Measurements from ENCODE around the gene FLT3.
"Not testable (repeated sequence)": the region's sequence is repeated elsewhere in the genome, so short reads cannot be mapped to it uniquely, and the experiment has no call there.

Gene FLT3

DNA sequence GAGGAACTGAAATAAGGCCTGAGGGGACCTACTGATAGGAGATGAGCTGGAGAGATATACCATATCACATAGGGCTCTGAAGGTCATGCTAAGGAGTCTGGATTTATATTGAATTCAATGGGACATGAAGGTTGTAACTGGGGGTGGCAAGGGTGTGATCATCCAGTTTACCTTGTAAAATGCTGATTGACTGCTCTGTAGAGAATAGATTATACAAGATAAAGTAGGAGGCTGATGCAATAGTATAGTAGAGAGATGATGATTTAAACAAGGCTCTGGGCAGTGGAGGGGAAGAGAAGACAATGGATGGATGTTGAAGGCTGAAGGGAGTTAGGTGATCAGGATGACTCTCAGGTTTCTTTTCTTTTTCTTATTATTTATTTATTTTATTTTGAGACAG is 19.9 kb upstream of the FLT3 start:
- H3K27ac Mint-ChIP-seq: no peak overlapping the region
- H3K27me3 Mint-ChIP-seq: no peaks in the 10 kb centered on the region
- ATAC-seq: no peak
- peaks cover 14% of the 10 kb centered on the region for H3K4me1 Mint-ChIP-seq
- H3K36me3 Mint-ChIP-seq: no peaks in the 10 kb centered on the region
- H3K9me3 Mint-ChIP-seq: no peaks in the 10 kb centered on the region
- no peak overlapping the region for H3K4me3 Mint-ChIP-seq

DNA sequence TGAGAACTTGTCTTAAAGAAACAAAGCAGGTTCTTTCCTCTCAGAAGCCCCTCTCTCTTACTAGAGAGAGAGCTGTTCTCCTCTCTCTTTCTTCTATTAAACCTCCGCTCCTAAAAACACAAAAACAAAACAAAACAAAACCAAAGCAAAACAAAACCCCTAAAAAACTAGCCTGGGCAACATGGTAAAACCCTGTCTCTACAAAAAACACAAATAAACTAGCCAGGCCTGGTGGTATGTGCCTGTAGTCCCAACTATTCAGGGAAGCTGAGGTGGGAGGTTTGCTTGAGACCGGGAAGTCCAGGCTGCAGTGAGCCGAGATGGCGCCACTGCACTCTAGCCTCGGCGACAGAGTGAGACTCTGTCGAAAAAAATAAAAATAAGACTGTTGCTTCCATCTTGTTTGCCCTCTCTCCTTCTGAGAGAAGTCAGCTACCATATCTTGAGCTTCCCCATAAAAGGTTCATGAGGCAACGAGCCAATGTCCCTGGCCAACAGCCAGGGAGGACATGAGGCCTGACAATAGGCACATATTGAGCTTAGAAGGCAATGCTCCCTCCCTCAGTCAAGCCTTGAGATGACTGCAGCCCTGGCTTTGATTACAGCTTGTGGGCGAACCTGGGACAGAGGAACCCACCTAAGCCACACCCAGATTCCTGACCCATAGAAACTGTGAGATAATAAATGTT is 17.5 kb upstream of the FLT3 start:
- Mint-ChIP-seq H3K4me3 (no peak overlapping the region), H3K9me3 (no peaks in the 10 kb centered on the region), H3K27me3 (no peaks in the 10 kb centered on the region), H3K36me3 (no peaks in the 10 kb centered on the region), H3K27ac (no peak overlapping the region), H3K4me1 (peaks cover 14% of the 10 kb centered on the region)
- no peak for ATAC-seq

DNA sequence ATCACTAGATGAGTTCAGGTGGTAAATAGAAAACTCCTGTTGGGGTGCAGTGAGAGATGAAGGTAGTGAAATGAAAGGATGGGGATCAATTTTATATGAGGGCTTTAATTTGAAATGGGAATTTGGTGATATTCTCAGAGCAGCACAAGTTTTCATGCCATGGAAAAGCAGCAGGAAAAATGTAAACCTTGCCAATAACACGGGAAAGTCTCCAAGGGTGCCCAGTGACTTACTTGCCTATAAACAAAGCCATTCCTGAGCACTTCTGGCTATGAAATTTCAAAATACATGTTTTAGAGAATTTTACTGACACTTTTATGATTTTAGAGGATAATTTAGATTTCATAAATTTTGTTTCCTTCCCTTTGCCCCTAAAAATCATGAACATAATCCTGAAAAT is 16.4 kb upstream of the FLT3 start:
- Mint-ChIP-seq H3K27ac (no peak overlapping the region), H3K36me3 (no peaks in the 10 kb centered on the region), H3K9me3 (no peaks in the 10 kb centered on the region), H3K4me1 (peaks cover 6% of the 10 kb centered on the region), H3K4me3 (no peak overlapping the region), H3K27me3 (no peaks in the 10 kb centered on the region)
- no peak for ATAC-seq

DNA sequence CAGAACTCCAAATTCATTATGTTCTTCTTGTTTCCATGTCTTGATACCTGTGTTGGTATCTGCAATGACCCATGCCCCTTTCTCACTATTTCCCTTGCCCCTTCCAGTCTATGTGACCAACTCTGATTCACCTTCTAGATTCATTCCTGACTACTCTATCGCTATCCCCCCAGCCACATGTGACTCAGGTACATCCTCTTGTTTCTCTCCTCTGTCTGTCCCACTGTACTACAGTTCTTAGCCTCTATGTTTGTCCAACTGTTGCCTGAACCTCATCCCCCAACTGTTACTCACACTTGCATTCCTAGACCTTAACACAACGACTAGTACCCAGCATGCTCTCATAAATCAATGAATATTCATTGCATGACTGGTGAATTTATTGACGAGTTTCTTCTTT is 10.0 kb upstream of the FLT3 start:
- Mint-ChIP-seq H3K9me3 (no peaks in the 10 kb centered on the region), H3K27ac (no peak overlapping the region), H3K4me1 (no peaks in the 10 kb centered on the region), H3K4me3 (no peak overlapping the region), H3K36me3 (no peaks in the 10 kb centered on the region), H3K27me3 (no peaks in the 10 kb centered on the region)
- ATAC-seq: no peak

DNA sequence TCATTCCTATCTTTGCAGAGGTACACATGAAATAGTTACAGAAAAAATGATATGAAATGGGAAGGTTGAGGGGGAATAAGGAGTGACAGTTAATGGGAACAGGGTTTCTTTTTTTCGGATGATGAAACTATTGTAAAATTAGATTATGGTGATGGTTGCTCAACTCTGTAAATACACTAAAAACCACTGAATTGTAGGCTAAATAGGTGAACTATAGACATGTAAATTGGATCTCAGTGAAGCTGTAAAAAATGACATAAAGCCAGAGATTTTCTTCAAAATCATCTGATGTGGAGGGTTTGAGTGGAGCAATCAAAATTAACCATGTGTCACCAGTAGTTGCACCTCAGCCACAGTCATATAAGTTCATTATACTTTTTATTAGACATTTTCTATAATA is 6.6 kb upstream of the FLT3 start:
- H3K36me3 Mint-ChIP-seq: no peaks in the 10 kb centered on the region
- H3K4me1 Mint-ChIP-seq: no peaks in the 10 kb centered on the region
- no peaks in the 10 kb centered on the region for H3K9me3 Mint-ChIP-seq
- H3K4me3 Mint-ChIP-seq: no peak overlapping the region
- peaks cover 9% of the 10 kb centered on the region for H3K27me3 Mint-ChIP-seq
- no peak overlapping the region for H3K27ac Mint-ChIP-seq
- ATAC-seq: no peak

DNA sequence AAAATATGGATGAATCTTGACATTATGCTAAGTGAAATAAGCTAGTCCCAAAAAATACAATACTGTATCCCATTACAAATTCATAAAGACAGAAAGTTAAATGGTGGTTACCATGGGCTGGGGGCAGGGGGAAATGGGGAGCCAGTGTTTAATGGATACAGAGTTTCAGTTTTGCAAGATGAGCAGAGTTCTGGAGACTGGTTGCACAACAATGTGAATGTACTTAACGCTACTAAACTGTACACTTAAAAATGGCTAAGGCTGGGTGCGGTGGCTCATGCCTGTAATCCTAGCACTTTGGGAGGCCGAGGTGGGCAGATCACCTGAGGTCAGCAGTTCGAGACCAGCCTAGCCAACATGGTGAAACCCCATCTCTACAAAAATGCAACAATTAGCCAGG is 1.5 kb upstream of the FLT3 start:
- peaks cover 44% of the 10 kb centered on the region for H3K27me3 Mint-ChIP-seq
- not testable (repeated sequence) for H3K9me3 Mint-ChIP-seq, H3K27ac Mint-ChIP-seq, ATAC-seq, H3K36me3 Mint-ChIP-seq, H3K4me3 Mint-ChIP-seq, H3K4me1 Mint-ChIP-seq

DNA sequence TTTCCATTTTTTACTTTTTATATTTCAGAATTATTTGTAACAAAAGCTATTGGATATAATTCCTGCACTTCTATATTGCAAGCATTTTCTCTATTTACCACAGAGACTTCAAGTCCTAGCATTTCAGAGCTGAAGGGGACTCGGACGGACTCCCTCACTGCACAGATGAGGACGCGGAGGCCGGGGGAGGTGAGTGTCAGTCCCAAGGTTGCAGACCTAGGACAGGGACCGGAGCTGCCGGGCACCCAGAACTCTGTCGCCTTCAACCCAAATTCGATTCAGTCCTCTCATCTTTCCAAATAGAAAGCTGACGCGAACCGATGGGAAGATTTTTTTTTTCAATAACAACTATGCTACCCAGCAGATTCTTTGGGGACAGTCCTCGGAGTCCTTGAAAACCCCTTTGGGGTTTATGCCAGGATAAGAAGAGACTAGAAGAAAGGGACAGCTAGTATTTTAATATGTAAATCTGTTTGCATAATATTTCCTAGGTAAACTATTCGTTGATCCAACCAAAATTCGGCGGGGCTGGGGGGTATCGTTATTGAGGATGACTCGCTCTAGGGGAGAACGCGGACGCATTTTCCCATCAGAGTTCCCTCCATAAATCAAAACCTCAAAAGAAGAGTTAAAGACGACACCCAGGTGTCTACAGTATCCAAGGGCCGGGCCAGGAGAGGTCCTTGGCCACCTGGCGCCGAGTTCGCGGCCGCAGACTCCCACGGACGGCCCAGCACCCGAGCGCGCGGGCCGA is 803 bp downstream of the FLT3 start:
- Mint-ChIP-seq H3K27ac (peak overlapping the region; percentile 63), H3K4me1 (peaks cover 9% of the 10 kb centered on the region), H3K27me3 (peaks cover 48% of the 10 kb centered on the region), H3K4me3 (peak overlapping the region; percentile 85), H3K9me3 (no peaks in the 10 kb centered on the region), H3K36me3 (no peaks in the 10 kb centered on the region)
- ATAC-seq: no peak

DNA sequence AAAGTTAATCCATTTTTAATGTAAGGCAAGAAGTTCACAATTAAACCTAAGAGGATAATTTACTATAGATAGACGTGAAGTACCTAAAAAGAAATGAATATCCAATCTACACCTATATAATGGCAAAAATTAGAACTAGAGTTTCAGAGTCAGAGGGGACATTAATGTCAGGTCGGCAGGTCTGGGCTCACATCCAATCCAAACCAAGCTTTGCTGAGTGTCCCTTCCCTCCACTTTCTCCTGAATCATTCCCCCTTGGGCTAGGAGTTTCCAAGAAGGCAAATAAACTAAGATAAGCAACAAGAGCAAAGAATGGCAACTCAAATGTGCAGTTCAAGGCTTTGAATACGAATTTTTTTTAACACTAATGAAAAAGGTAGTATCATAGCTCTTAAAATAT is 2.9 kb downstream of the FLT3 start:
- Mint-ChIP-seq H3K27ac (no peak overlapping the region), H3K36me3 (no peaks in the 10 kb centered on the region), H3K4me1 (peaks cover 22% of the 10 kb centered on the region), H3K27me3 (peaks cover 44% of the 10 kb centered on the region), H3K9me3 (no peaks in the 10 kb centered on the region), H3K4me3 (no peak overlapping the region)
- no peak for ATAC-seq

DNA sequence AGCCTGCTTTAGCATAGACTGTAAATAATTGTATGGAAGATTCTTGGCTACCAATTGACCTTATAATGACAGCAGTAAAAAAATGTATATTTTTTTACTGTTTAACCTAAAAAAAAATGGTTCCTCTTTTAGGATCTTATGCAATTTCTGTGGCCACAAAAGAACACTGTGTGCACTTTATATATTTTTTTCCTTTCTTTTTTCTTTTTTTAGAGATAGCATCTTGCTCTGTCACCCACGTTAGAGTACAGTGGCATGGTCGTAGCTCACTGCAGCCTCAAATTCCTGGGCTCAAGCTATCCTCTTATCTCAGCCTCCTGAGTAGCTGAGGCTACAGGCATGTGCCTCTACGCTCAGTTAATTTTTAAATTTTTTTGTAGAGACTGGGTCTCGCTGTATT is 6.1 kb downstream of the FLT3 start:
- Mint-ChIP-seq H3K27ac (no peak overlapping the region), H3K36me3 (no peaks in the 10 kb centered on the region)

DNA sequence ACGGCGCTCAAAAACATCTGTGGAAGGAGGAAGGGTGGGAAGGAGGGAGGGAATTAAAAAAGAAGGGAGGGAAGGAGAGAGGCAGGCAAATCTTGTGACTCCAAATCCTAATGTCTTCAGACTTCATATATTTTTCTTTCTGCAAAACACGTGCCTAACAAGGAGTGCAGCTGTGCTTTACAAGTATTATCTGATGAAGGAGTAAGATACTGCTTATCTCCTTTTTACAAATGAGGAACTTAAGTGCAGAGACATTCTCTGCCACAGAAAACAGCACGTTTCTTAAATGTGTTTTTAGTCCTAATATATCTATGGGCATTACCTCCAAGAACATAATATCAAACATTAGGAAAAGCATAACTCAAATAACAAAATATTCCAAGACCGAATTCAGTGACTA is 6.5 kb downstream of the FLT3 start:
- H3K27ac Mint-ChIP-seq: no peak overlapping the region
- no peak for ATAC-seq

More for the DNA sequence above, 6.1 kb downstream of the FLT3 start:
- Mint-ChIP-seq H3K27me3 (peaks cover 25% of the 10 kb centered on the region), H3K9me3 (peaks cover 3% of the 10 kb centered on the region), H3K4me1 (peaks cover 15% of the 10 kb centered on the region), H3K4me3 (no peak overlapping the region)
- ATAC-seq: no peak

DNA sequence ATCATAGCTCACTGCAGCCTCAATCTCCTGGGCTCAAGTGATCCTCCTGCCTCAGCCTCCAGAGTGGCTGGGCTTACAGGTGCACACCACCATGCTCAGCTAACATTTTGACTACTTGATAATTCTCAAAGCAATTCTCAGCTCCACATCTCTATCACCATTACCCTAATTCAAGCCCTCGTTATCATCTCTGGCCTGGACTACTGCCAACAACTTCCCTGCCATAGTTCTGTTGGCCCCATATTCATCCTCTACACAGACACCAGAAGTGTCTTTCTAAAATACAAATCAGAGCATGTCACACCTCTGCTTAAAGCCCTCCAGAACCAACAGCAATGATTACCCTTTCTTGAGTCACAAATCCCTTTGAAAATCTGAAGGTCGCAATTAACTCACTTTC is 7.9 kb downstream of the FLT3 start:
- no peak for ATAC-seq
- Mint-ChIP-seq H3K36me3 (no peaks in the 10 kb centered on the region), H3K27ac (no peak overlapping the region), H3K4me1 (peaks cover 14% of the 10 kb centered on the region), H3K4me3 (no peak overlapping the region), H3K27me3 (peaks cover 9% of the 10 kb centered on the region), H3K9me3 (peaks cover 3% of the 10 kb centered on the region)

More for the DNA sequence above, 6.5 kb downstream of the FLT3 start:
- H3K27me3 Mint-ChIP-seq: peaks cover 21% of the 10 kb centered on the region
- H3K4me1 Mint-ChIP-seq: peaks cover 14% of the 10 kb centered on the region
- peaks cover 3% of the 10 kb centered on the region for H3K9me3 Mint-ChIP-seq
- no peaks in the 10 kb centered on the region for H3K36me3 Mint-ChIP-seq
- H3K4me3 Mint-ChIP-seq: no peak overlapping the region

DNA sequence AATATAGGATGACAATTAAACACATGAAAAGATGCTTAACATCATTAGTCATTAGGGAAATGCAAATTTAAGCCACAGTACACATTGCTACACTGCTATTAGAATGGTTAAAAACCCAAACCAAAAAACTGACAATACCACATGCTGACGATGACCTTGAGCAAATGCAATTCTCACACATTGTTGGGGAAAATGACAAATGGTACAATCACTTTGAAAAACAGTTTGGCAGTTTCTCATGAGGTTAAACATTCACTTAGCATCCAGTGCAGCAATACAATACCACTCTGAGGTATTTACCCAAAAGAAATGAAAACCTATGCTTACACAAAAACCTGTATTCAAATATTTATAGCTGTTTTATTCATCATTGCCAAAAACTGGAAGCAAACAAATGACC is 11.3 kb downstream of the FLT3 start:
- no peak overlapping the region for H3K27ac Mint-ChIP-seq
- H3K36me3 Mint-ChIP-seq: no peaks in the 10 kb centered on the region
- no peaks in the 10 kb centered on the region for H3K27me3 Mint-ChIP-seq
- no peak overlapping the region for H3K4me3 Mint-ChIP-seq
- ATAC-seq: no peak
- H3K4me1 Mint-ChIP-seq: peaks cover 12% of the 10 kb centered on the region
- H3K9me3 Mint-ChIP-seq: peaks cover 3% of the 10 kb centered on the region

DNA sequence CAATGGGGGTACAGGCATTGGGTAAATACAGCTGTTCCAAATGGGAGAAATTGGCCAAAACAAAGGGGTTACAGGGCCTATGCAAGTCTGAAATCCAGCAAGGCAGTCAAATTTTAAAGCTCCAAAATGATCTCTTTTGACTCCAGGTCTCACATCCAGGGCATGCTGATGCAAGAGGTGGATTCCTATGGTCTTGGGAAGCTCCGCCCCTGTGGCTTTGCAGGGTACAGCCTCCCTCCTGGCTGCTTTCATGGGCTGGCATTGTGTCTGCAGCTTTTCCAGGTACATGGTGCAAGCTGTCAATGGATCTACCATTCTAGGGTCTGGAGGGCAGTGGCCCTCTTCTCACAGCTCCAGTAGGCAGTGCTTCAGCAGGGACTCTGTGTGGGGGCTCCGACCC is 22.6 kb downstream of the FLT3 start:
- H3K27ac Mint-ChIP-seq, H3K4me3 Mint-ChIP-seq, H3K27me3 Mint-ChIP-seq, H3K4me1 Mint-ChIP-seq, ATAC-seq, H3K36me3 Mint-ChIP-seq: not testable (repeated sequence)
- peaks cover 13% of the 10 kb centered on the region for H3K9me3 Mint-ChIP-seq

DNA sequence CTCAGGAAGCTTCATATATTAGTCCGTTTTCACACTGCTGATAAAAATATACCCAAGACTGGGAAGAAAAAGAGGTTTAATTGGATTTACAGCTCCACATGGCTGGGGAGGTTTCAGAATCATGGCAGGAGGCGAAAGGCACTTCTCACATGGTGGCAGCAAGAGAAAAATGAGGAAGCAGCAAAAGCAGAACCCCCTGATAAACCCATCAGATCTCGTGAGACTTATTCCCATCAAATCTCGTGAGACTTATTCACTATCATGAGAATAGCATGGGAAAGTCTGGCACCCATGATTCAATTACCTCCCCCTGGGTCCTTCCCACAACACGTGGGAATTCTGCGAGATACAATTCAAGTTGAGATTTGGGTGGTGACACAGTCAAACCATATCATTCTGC is 23.1 kb downstream of the FLT3 start:
- no peak overlapping the region for H3K4me3 Mint-ChIP-seq
- ATAC-seq: no peak
- peaks cover 10% of the 10 kb centered on the region for H3K4me1 Mint-ChIP-seq
- peaks cover 9% of the 10 kb centered on the region for H3K36me3 Mint-ChIP-seq
- no peaks in the 10 kb centered on the region for H3K27me3 Mint-ChIP-seq
- no peak overlapping the region for H3K27ac Mint-ChIP-seq
- peaks cover 13% of the 10 kb centered on the region for H3K9me3 Mint-ChIP-seq

DNA sequence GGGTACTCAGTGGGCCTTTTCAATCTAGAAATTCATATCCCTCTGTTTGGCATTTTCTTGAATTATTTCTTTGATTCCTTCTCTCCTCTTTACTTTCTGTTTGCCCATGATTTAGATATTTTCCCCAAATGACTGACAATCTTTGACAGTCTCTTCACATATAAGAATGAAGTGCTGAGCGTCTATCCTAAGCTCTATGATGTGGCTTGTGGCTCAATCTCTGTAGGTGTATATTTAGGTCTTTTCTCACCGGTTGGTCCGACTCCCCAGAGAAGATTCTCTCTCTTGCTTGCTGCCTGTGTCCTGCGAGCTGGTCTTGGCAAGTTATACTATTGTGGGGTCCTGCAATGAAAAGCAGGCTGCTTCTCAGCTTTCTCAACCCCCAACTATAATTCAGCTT is 29.0 kb downstream of the FLT3 start:
- no peaks in the 10 kb centered on the region for H3K9me3 Mint-ChIP-seq
- no peak overlapping the region for H3K4me3 Mint-ChIP-seq
- ATAC-seq: no peak
- peaks cover under 1% of the 10 kb centered on the region for H3K4me1 Mint-ChIP-seq
- peaks cover 1% of the 10 kb centered on the region for H3K36me3 Mint-ChIP-seq
- H3K27ac Mint-ChIP-seq: no peak overlapping the region
- H3K27me3 Mint-ChIP-seq: no peaks in the 10 kb centered on the region

DNA sequence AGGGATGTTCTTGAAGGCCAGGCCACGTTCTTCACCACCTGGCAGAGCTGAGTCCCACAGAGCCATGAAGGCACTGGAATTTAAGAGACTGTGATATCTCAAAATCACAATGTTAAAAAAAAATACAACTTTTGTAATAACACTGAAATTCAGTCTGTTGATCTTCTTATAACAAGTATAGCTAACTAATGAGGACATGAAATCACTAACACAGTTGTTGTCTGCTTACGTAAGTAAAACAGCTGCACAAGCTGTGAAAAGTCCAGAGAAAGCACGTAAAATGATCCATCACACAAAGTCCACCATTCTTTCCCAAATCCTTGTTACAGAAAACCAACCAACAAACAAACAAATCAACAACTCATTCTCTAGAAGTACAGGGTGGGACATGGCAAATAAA is 32.9 kb downstream of the FLT3 start:
- no peaks in the 10 kb centered on the region for H3K27me3 Mint-ChIP-seq
- H3K4me1 Mint-ChIP-seq: no peaks in the 10 kb centered on the region
- H3K9me3 Mint-ChIP-seq: no peaks in the 10 kb centered on the region
- no peaks in the 10 kb centered on the region for H3K36me3 Mint-ChIP-seq
- H3K4me3 Mint-ChIP-seq: no peak overlapping the region
- H3K27ac Mint-ChIP-seq: no peak overlapping the region
- no peak for ATAC-seq

Measured in stimulated activated memory B cell treated with anti-CD40 and anti-IgM and Interleukin-4, amounts not matched to agents 10 μg/mL and 1 μg/mL and 100 μg/mL, for 72 hours (primary cell).